ENCODE data around the gene SYTL3. TPM values are rescaled to one million over a fixed set of nuclear protein-coding genes. Genes with fewer than 3 reads are reported as not detected.

Gene SYTL3
- total and polyA plus RNA-seq, 2 experiments from 2014 or later, result 0.07 TPM; not detected in 1

GRCh38 chr6:158808442-158808833 lies 158.6 kb downstream of the SYTL3 start:
- ATAC-seq (peak; percentile 7; the same call in 2 of the 3 replicates), DNase-seq (ENCODE audit: low spot score) (no peak)
- Mint-ChIP-seq H3K27me3 (ENCODE audit: insufficient read depth, low read depth, poor library complexity) (peaks cover 8% of the 10 kb centered on the region), H3K36me3 (ENCODE audit: low read depth) (peaks cover 57% of the 10 kb centered on the region), H3K9me3 (no peaks in the 10 kb centered on the region), H3K4me1 (peaks cover 94% of the 10 kb centered on the region), H3K27ac (no peak overlapping the region), H3K4me3 (no peak overlapping the region)
- Histone ChIP-seq H3K36me3 (ENCODE audit: insufficient read depth) (peaks cover 6% of the 10 kb centered on the region), H3K27me3 (ENCODE audit: insufficient read depth) (no peaks in the 10 kb centered on the region), H3K79me2 (replicated peaks; ENCODE audit: insufficient read depth) (peaks cover 100% of the 10 kb centered on the region), H3F3A (replicated peaks; ENCODE audit: low read depth) (0 out of 2 replicates have a peak, but pooled peaks cover 12% of the 10 kb centered on the region), H2AFZ (no peak overlapping the region), H3K27ac (ENCODE audit: low read depth) (peak overlapping the region; percentile 73), H4K20me1 (replicated peaks; ENCODE audit: insufficient read depth) (peaks cover 75% of the 10 kb centered on the region), H3K4me1 (ENCODE audit: insufficient read depth) (peaks cover 95% of the 10 kb centered on the region), H3K4me2 (peak overlapping the region; percentile 49), H3K9me2 (ENCODE audit: insufficient read depth) (no peaks in the 10 kb centered on the region), H3K4me3 (no peak overlapping the region)
- TF ChIP-seq REST (IDR thresholded peaks at IDR 0.05; ENCODE audit: unreplicated experiment), result no peak
- TF ChIP-seq CTCF (conservative IDR thresholded peaks at IDR 0.05; ENCODE audit: low read depth in 2 of 2), result peak; percentile 23 to 28; a peak in 2 of 4 replicates

- no peaks in the 10 kb centered on the region for H3K9me3 Mint-ChIP-seq
- DNase-seq (ENCODE audit: low spot score), result no peak
- Histone ChIP-seq H3K79me2 (replicated peaks; ENCODE audit: insufficient read depth) (peaks cover 100% of the 10 kb centered on the region), H3K4me1 (ENCODE audit: insufficient read depth) (peaks cover 96% of the 10 kb centered on the region), H2AFZ (no peak overlapping the region), H4K20me1 (replicated peaks; ENCODE audit: insufficient read depth) (peaks cover 77% of the 10 kb centered on the region), H3K4me3 (0 out of 2 replicates have a peak overlapping the region, but pooled peaks have one; percentile 6), H3K36me3 (ENCODE audit: insufficient read depth) (peaks cover 9% of the 10 kb centered on the region), H3K27ac (ENCODE audit: low read depth) (peak overlapping the region; percentile 73), H3K4me2 (peak overlapping the region; percentile 49), H3K9me2 (ENCODE audit: insufficient read depth) (no peaks in the 10 kb centered on the region), H3F3A (replicated peaks; ENCODE audit: low read depth) (0 out of 2 replicates have a peak, but pooled peaks cover 11% of the 10 kb centered on the region), H3K27me3 (ENCODE audit: insufficient read depth) (no peaks in the 10 kb centered on the region)
- H3K27me3 Mint-ChIP-seq (ENCODE audit: insufficient read depth, low read depth, poor library complexity), result peaks cover 12% of the 10 kb centered on the region
- H3K4me1 Mint-ChIP-seq, result peaks cover 94% of the 10 kb centered on the region
- no peak overlapping the region for H3K27ac Mint-ChIP-seq
- no peak overlapping the region for H3K4me3 Mint-ChIP-seq
- ATAC-seq, result no peak
- H3K36me3 Mint-ChIP-seq (ENCODE audit: low read depth), result peaks cover 63% of the 10 kb centered on the region
- no peak for TF ChIP-seq POLR2AphosphoS5 (IDR thresholded peaks at IDR 0.05; ENCODE audit: low read depth)
- no peak for TF ChIP-seq ZNF331 (CRISPR knock-in tag; IDR thresholded peaks at IDR 0.05; ENCODE audit: low read depth)
- TF ChIP-seq CREB1 (CRISPR knock-in tag; IDR thresholded peaks at IDR 0.05; ENCODE audit: low read depth), result no peak
- TF ChIP-seq EZH2 (IDR thresholded peaks at IDR 0.05; ENCODE audit: low read depth, unreplicated experiment), result no peak
- no peak for TF ChIP-seq EZH2phosphoT487 (IDR thresholded peaks at IDR 0.05; ENCODE audit: unreplicated experiment)
- no peak for TF ChIP-seq ZNF114 (CRISPR knock-in tag; IDR thresholded peaks at IDR 0.05)
- no peak for TF ChIP-seq STAT1 (IDR thresholded peaks at IDR 0.05; ENCODE audit: unreplicated experiment)
- TF ChIP-seq REST (IDR thresholded peaks at IDR 0.05; ENCODE audit: unreplicated experiment), result no peak
- TF ChIP-seq CTCF (conservative IDR thresholded peaks at IDR 0.05; ENCODE audit: low read depth in 2 of 2), result no peak; a peak in 1 of 4 replicates
- no peak for TF ChIP-seq ETS1 (IDR thresholded peaks at IDR 0.05)
Observed at GRCh38 chr6:158808941-158809678, 159.3 kb downstream of the SYTL3 start.
